Stimulated activated CD4-positive, alpha-beta T cell treated with anti-CD3 and anti-CD28 coated beads, Interleukin-15, amount 100 ng/mL, for 1 hour (primary cell): ENCODE measurements around the gene TYW5.
"Not testable (repeated sequence)": the region's sequence is repeated elsewhere in the genome, so short reads cannot be mapped to it uniquely, and the experiment has no call there.

Experiments
- DNase-seq, 2 donors: peaks; one replicate each; pipeline ENCODE4 v3.0.0-alpha.2; 2020; ENCODE audit warnings: low read depth in 1 of 2, low spot score in 1 of 2

Gene TYW5

DNA sequence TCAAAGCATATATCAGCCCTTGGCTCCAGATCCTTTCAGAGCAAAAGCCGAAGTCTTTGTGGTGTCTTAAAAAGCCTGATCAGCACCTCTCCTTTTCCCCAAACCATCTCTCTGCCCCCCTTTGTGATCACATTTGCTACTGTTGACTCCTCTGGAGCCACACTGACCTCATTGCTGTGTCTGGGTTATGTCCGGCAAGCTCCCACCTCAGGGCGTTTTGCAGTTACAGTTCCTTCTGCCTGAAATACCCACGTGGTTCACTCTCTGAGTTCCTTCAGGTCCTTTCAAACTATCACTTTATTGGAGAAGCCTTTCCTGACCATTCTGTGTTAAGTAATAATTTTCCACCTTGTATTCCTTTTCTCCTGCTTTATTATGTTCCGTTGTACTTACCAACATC, 32.4 kb downstream of the TYW5 start:
- DNase-seq: no peak

DNA sequence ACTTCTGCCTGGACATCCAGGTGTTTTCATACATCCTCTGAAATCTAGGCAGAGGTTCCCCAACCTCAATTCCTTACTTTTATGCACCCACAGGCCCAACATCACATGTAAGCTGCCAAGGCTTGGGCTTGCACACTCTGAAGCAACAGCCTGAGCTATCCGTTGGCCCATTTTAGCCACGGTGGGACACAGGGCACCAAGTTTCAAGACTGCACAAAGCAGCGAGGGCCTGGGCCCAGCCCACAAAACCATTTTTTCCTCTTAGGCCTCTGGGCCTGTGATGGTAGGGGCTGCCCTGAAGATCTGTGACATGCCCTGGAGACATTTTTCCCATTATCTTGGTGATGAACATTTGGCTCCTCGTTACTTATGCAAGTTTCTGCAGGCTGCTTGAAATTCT, 38.3 kb downstream of the TYW5 start:
- DNase-seq: no peak

DNA sequence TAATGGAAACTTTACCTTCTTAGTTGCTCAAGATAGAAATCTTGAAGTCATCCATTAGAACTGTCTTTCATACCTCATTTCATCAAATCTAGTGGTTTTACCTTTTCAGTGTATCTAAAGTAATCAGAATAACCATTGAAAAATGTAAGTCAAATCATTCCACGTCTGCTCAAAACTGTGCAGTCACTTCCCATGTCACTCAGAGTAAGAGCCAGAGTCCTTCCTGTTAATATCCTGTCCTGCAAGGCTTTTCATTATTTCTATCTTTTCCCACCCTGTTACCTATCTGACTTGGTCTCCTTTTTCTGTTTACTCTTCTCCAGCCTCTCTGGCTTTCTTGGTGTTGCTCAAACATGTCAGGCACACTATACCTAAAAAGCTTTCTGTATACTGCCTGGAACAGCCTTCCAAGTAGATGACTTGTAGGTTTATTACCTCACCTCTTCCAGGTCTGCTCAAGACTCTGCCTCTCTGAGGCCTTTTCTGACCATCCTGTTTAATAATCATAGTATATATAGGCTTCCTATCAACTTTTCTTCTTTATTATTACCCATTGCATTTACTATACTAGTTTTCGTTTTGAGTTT, 40.8 kb downstream of the TYW5 start:
- no peak for DNase-seq

GRCh38 chr2:199912553-199913114, 42.7 kb downstream of the TYW5 start:
- not testable (repeated sequence) for DNase-seq

GRCh38 chr2:199911877-199912161, 43.5 kb downstream of the TYW5 start:
- no peak for DNase-seq

DNA sequence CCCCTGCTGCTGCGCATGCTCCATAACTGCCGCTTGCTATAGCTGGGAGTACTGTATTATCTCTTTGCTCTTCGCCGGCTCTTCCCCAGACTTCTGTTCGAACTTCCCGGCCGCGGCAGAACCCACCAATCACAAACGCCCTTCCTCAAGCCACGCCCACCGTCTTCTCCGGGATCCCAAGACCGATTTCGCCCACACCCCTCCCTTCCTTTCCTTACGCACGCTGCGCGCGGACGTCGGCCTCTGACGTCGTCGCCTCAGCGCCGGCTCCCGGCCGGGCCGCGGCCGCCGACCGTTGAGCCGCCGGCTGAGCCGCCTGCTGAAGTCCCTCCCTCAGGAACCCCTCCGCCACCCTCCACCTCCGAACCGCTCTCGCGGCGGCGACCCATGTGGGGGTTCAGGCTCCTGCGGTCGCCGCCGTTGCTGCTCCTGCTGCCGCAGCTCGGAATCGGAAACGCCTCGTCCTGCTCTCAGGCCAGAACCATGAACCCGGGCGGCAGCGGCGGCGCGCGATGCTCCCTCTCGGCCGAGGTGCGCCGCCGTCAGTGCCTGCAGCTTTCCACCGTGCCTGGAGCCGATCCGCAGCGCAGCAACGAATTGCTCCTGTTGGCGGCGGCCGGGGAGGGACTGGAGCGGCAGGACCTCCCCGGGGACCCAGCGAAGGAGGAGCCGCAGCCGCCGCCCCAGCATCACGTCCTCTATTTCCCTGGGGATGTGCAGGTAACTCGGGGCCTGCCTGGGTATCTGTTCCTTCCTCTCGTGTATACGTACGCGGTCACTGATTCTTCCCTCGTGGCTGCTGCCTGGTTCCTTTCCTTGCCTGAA, 44.0 kb downstream of the TYW5 start, which contains the start of gene C2orf69:
TSS of gene C2orf69 (plus strand) at position 242 of the 825 bp plus-strand sequence. CDS start at position 388, 146 bp downstream.
- DNase-seq: peak; percentile 76 to 81

- DNase-seq: no peak
Observed at GRCh38 chr2:199910338-199911051, 44.8 kb downstream of the TYW5 start.

GRCh38 chr2:199907008-199907714, 48.1 kb downstream of the TYW5 start:
- DNase-seq: no peak

- no peak for DNase-seq
Observed at GRCh38 chr2:199903111-199903510, 52.2 kb downstream of the TYW5 start.

DNA sequence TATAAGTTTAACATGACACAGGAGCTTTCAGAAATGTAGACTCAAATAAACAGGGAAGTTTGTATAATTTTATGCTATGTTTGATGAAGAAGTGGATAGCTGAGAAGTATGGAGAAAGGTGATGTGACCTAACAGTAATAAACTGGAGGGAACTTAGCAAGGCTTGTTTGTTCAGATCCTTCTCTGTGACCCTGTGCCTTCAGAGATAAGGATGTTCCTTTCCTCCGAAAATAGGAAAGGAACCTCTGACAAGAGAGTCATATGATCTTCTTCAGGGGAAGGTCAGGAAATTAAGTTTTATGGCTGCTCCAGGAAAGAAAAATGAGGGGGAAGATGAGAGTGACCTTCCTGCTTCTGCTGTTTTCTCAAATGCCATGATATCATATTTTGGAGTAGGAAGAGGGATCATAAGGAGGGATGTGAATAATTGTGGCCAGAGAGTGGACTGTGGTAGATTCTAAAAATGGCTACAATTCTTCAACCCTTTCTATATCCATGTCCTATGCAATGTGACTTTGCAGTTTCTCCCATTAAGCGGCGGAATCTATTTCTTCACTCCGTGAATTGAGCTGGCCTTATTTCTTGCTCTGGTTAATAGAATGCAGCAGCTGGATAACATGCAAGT, 52.7 kb downstream of the TYW5 start:
- DNase-seq: no peak

DNA sequence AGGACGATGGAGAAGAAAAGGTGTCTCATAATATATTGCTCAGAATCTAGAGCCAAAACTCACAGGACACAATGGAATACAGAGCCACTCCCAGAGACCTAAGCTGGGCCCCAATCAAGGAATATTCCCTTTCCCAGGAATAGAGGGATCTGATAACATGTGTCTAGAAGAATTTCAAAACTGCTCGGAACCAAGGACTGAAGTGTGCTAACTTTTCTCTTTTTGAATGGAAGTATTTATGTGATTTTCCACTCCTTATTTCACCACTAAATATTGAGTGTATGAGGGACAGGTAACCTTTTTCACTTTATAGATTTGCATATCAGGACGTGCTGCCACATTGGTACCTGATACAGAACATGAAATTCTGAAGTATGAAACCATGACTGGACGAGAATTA, 53.3 kb downstream of the TYW5 start:
- no peak for DNase-seq

GRCh38 chr2:199896617-199897016, 58.7 kb downstream of the TYW5 start:
- no peak for DNase-seq

GRCh38 chr2:199895406-199895805, 59.9 kb downstream of the TYW5 start:
- DNase-seq: no peak

GRCh38 chr2:199883474-199884212, 71.6 kb downstream of the TYW5 start:
- DNase-seq: no peak

- no peak for DNase-seq
Observed at GRCh38 chr2:199882667-199883066, 72.6 kb downstream of the TYW5 start.
